Measurements from ENCODE around the gene TMA7B.
A peak's percentile ranks its signal among the peaks of the same experiment; 100 is the strongest.
"Not testable (repeated sequence)": the region's sequence is repeated elsewhere in the genome, so short reads cannot be mapped to it uniquely, and the experiment has no call there.

Gene TMA7B

GRCh38 chr22:39933741-39934140, 26.5 kb upstream of the TMA7B start:
- DNase-seq, result no peak

- DNase-seq, result no peak
Measured at GRCh38 chr22:39935116-39935515, 25.1 kb upstream of the TMA7B start.

- no peak for DNase-seq
Measured at GRCh38 chr22:39935612-39936011, 24.6 kb upstream of the TMA7B start.

- DNase-seq, result no peak
Measured at GRCh38 chr22:39936523-39937145, 23.6 kb upstream of the TMA7B start.

GRCh38 chr22:39937906-39938305, 22.3 kb upstream of the TMA7B start:
- DNase-seq, result no peak

- DNase-seq, result no peak
Measured at GRCh38 chr22:39938509-39939111, 21.6 kb upstream of the TMA7B start.

GRCh38 chr22:39939830-39940229, 20.4 kb upstream of the TMA7B start:
- no peak for DNase-seq

GRCh38 chr22:39940757-39941305, 19.4 kb upstream of the TMA7B start:
- DNase-seq, result no peak

GRCh38 chr22:39941601-39942000, 18.6 kb upstream of the TMA7B start:
- DNase-seq, result peak; percentile 88

- DNase-seq, result no peak
Measured at GRCh38 chr22:39942439-39943230, 17.6 kb upstream of the TMA7B start.

- DNase-seq, result peak; percentile 29
Measured at GRCh38 chr22:39943337-39943736, 16.9 kb upstream of the TMA7B start.

- peak; percentile 61 for DNase-seq
Measured at GRCh38 chr22:39943953-39944872, 16.0 kb upstream of the TMA7B start.

- DNase-seq, result no peak
Measured at GRCh38 chr22:39946126-39946502, 14.1 kb upstream of the TMA7B start.

- peak; percentile 86 for DNase-seq
Measured at GRCh38 chr22:39946503-39947219, 13.5 kb upstream of the TMA7B start.

GRCh38 chr22:39947220-39948216, 12.7 kb upstream of the TMA7B start:
- DNase-seq, result peak; percentile 87

- no peak for DNase-seq
Measured at GRCh38 chr22:39949964-39950737, 10.0 kb upstream of the TMA7B start.

- DNase-seq, result not testable (repeated sequence)
Measured at GRCh38 chr22:39951603-39952293, 8.4 kb upstream of the TMA7B start.

- DNase-seq, result no peak
Measured at GRCh38 chr22:39952347-39952746, 7.8 kb upstream of the TMA7B start.

GRCh38 chr22:39953101-39953500, 7.1 kb upstream of the TMA7B start:
- no peak for DNase-seq
